ENCODE measurements around the gene OPCML. TPM values are rescaled to one million over a fixed set of nuclear protein-coding genes. Genes with fewer than 3 reads are reported as not detected.

Gene OPCML
- total RNA-seq, 1 donor from 2014 or later, result not detected

- TF ChIP-seq CTCF (IDR thresholded peaks at IDR 0.05) (no peak), POLR2AphosphoS5 (IDR thresholded peaks at IDR 0.05; ENCODE audit: insufficient read depth in 1 of 2, low read depth in 1 of 2) (no peak), POLR2A (IDR thresholded peaks at IDR 0.05) (no peak)
- H3K36me3 ChIP-seq, result no peaks in the 10 kb centered on the region
- H3K9me3 ChIP-seq, result no peaks in the 10 kb centered on the region
- H3K27me3 ChIP-seq, result no peaks in the 10 kb centered on the region
- intact Hi-C loops (cut with DNase I), result no loop called here
- H3K4me1 ChIP-seq, result no peaks in the 10 kb centered on the region
- no peak overlapping the region for H3K4me3 ChIP-seq
- no peak overlapping the region for H3K27ac ChIP-seq
- DNase-seq (ENCODE audit: extremely low spot score in 2 of 2), result no peak
Observed at GRCh38 chr11:132804258-132804657, 728.0 kb downstream of the OPCML start.

DNA sequence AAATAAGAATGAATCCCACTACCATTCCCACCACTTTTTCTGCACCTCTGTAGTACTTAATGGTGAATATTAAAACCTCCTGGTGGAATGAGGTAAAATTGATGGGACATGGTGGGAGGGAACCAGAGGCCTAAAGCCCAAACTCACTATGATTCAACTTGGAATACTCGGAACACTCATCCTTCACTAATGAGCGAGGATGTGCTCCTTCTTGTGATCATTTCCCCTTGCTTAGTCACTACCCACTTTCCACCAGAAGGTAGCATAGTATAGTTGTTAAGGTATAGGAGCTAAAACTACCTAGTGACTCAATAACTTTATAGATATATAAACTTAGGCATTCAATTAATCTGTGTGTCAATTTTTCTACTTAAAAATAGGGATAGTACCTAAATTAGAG lies 728.9 kb downstream of the OPCML start:
- Histone ChIP-seq H3K4me3 (no peak overlapping the region), H3K9me3 (no peaks in the 10 kb centered on the region), H3K27me3 (no peaks in the 10 kb centered on the region), H3K36me3 (no peaks in the 10 kb centered on the region), H3K4me1 (no peaks in the 10 kb centered on the region), H3K27ac (no peak overlapping the region)
- no peak for TF ChIP-seq POLR2AphosphoS5 (IDR thresholded peaks at IDR 0.05; ENCODE audit: insufficient read depth in 1 of 2, low read depth in 1 of 2)
- no peak for TF ChIP-seq POLR2A (IDR thresholded peaks at IDR 0.05)
- TF ChIP-seq CTCF (IDR thresholded peaks at IDR 0.05), result no peak
- intact Hi-C loops (cut with DNase I), result loop anchor here (1.0 kb wide), 1 partner anchor 25 kb away; no protein-coding TSS in a partner anchor
- DNase-seq (ENCODE audit: extremely low spot score in 2 of 2), result no peak

- Histone ChIP-seq H3K27ac (no peak overlapping the region), H3K36me3 (no peaks in the 10 kb centered on the region), H3K4me3 (no peak overlapping the region), H3K9me3 (no peaks in the 10 kb centered on the region), H3K4me1 (no peaks in the 10 kb centered on the region), H3K27me3 (no peaks in the 10 kb centered on the region)
- intact Hi-C loops (cut with DNase I), result loop anchor here (1.0 kb wide), 1 partner anchor 25 kb away; no protein-coding TSS in a partner anchor
- no peak for DNase-seq (ENCODE audit: extremely low spot score in 2 of 2)
- TF ChIP-seq CTCF (IDR thresholded peaks at IDR 0.05) (no peak), POLR2A (IDR thresholded peaks at IDR 0.05) (no peak), POLR2AphosphoS5 (IDR thresholded peaks at IDR 0.05; ENCODE audit: insufficient read depth in 1 of 2, low read depth in 1 of 2) (no peak)
Observed at GRCh38 chr11:132802947-132803346, 729.4 kb downstream of the OPCML start.

GRCh38 chr11:132793831-132794230 lies 738.5 kb downstream of the OPCML start:
- Histone ChIP-seq H3K27ac (no peak overlapping the region), H3K4me1 (no peaks in the 10 kb centered on the region), H3K36me3 (no peaks in the 10 kb centered on the region), H3K27me3 (no peaks in the 10 kb centered on the region), H3K4me3 (no peak overlapping the region), H3K9me3 (no peaks in the 10 kb centered on the region)
- intact Hi-C loops (cut with DNase I), result no loop called here
- TF ChIP-seq POLR2AphosphoS5 (IDR thresholded peaks at IDR 0.05; ENCODE audit: insufficient read depth in 1 of 2, low read depth in 1 of 2) (no peak), CTCF (IDR thresholded peaks at IDR 0.05) (no peak), POLR2A (IDR thresholded peaks at IDR 0.05) (no peak)
- no peak for DNase-seq (ENCODE audit: extremely low spot score in 2 of 2)

DNA sequence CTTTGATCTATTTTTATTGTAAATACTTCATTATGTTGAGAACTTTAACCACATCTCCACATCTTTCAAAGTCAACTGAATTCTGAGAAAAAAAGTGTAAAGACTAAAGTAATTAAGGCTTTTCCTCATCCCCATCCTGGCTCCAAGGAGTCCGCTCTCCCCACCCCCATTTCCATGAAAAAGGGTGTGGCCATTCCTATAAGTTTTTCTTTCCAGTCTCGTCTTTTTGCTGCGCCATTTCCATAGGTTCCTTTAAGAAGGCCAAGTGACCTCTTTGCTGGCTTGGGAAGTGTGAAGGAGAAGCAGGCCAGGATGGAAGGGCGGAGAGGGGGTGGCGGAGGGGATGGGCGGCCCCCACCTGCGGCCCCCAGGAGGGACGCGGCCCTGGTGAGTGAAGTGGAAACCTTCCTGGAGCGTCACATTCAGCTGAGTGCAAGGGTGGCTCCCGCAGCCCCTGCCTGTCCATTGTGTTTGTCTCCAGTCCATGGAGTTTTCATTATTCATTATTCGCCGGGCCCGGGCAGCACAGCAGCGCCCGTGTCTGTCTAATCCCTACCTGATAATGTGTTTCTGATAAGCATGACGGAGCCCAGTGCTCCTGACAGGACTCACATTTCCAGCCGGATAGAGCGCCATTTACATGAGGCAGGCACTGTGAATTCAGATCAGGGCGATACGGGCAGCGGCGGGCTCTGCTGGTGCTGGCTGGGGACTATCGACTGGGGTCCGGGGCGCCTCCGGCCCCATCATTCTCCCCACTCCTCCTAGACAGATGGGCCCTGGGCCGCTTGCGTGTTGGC lies 739.8 kb downstream of the OPCML start:
- no peak for DNase-seq (ENCODE audit: extremely low spot score in 2 of 2)
- H3K27ac ChIP-seq, result no peak overlapping the region
- H3K9me3 ChIP-seq, result no peaks in the 10 kb centered on the region
- no peaks in the 10 kb centered on the region for H3K36me3 ChIP-seq
- no peaks in the 10 kb centered on the region for H3K27me3 ChIP-seq
- H3K4me1 ChIP-seq, result no peaks in the 10 kb centered on the region
- intact Hi-C loops (cut with DNase I), result no loop called here
- no peak overlapping the region for H3K4me3 ChIP-seq
- TF ChIP-seq POLR2A (IDR thresholded peaks at IDR 0.05) (no peak), CTCF (IDR thresholded peaks at IDR 0.05) (no peak), POLR2AphosphoS5 (IDR thresholded peaks at IDR 0.05; ENCODE audit: insufficient read depth in 1 of 2, low read depth in 1 of 2) (no peak)

Measured in vagina (tissue), 2 donors.